Measurements from ENCODE around the gene XDH. TPM values are rescaled to one million over a fixed set of nuclear protein-coding genes. Genes with fewer than 3 reads are reported as not detected.

The XDH gene
- total RNA-seq, 1 donor from 2014 or later: 0.41 TPM

- Histone ChIP-seq H3K4me1 (no peaks in the 10 kb centered on the region), H3K27ac (no peak overlapping the region), H3K36me3 (no peaks in the 10 kb centered on the region), H3K4me3 (no peak overlapping the region), H3K9me3 (peaks cover under 1% of the 10 kb centered on the region), H3K27me3 (no peaks in the 10 kb centered on the region)
- intact Hi-C loops (cut with DNase I): no loop called here
- DNase-seq (no peak), ATAC-seq (no peak)
- no peak for TF ChIP-seq CTCF (IDR thresholded peaks at IDR 0.05)
Measured at GRCh38 chr2:31413025-31413424, 1.5 kb downstream of the XDH start.

- H3K27me3 ChIP-seq: no peaks in the 10 kb centered on the region
- DNase-seq (no peak), ATAC-seq (no peak)
- no peaks in the 10 kb centered on the region for H3K9me3 ChIP-seq
- intact Hi-C loops (cut with DNase I): no loop called here
- no peaks in the 10 kb centered on the region for H3K36me3 ChIP-seq
- no peak overlapping the region for H3K4me3 ChIP-seq
- no peak overlapping the region for H3K27ac ChIP-seq
- no peaks in the 10 kb centered on the region for H3K4me1 ChIP-seq
- TF ChIP-seq CTCF (IDR thresholded peaks at IDR 0.05): no peak
Measured at GRCh38 chr2:31411771-31412170, 2.8 kb downstream of the XDH start.

GRCh38 chr2:31406593-31407385 lies 7.8 kb downstream of the XDH start:
- H3K27me3 ChIP-seq: no peaks in the 10 kb centered on the region
- DNase-seq (no peak), ATAC-seq (no peak)
- H3K9me3 ChIP-seq: no peaks in the 10 kb centered on the region
- no peak overlapping the region for H3K27ac ChIP-seq
- no peak overlapping the region for H3K4me3 ChIP-seq
- H3K36me3 ChIP-seq: no peaks in the 10 kb centered on the region
- TF ChIP-seq CTCF (IDR thresholded peaks at IDR 0.05): no peak
- intact Hi-C loops (cut with DNase I): no loop called here
- H3K4me1 ChIP-seq: no peaks in the 10 kb centered on the region

GRCh38 chr2:31404827-31405226 lies 9.7 kb downstream of the XDH start:
- DNase-seq (no peak), ATAC-seq (no peak)
- Histone ChIP-seq H3K4me3 (no peak overlapping the region), H3K36me3 (no peaks in the 10 kb centered on the region), H3K27me3 (no peaks in the 10 kb centered on the region), H3K4me1 (no peaks in the 10 kb centered on the region), H3K9me3 (no peaks in the 10 kb centered on the region), H3K27ac (no peak overlapping the region)
- intact Hi-C loops (cut with DNase I): no loop called here
- TF ChIP-seq CTCF (IDR thresholded peaks at IDR 0.05): no peak

- ATAC-seq: no peak
- no peak overlapping the region for H3K27ac ChIP-seq
- no peak overlapping the region for H3K4me3 ChIP-seq
- H3K9me3 ChIP-seq: no peaks in the 10 kb centered on the region
- H3K4me1 ChIP-seq: no peaks in the 10 kb centered on the region
- intact Hi-C loops (cut with DNase I): no loop called here
- DNase-seq: no peak
- H3K36me3 ChIP-seq: no peaks in the 10 kb centered on the region
- no peak for TF ChIP-seq CTCF (IDR thresholded peaks at IDR 0.05)
- H3K27me3 ChIP-seq: no peaks in the 10 kb centered on the region
Measured at GRCh38 chr2:31404302-31404701, 10.2 kb downstream of the XDH start.

All from upper lobe of right lung (tissue), 1 donor.